SK-N-SH (cell line): ENCODE measurements around the gene HOXD10.

ENCODE experiments used
- CHD2 ChIP-seq: fragments of 150-350 bp; IDR thresholded peaks from 2 replicates; pipeline ENCODE4 v1.6.1; 2018; ENCODE audit warnings: low read length; ENCODE audit not compliant: partially characterized antibody
- YY1 ChIP-seq: IDR thresholded peaks from 2 replicates; pipeline ENCODE4 v1.4.0; 2012; ENCODE audit warnings: low read depth, mild to moderate bottlenecking

DNA sequence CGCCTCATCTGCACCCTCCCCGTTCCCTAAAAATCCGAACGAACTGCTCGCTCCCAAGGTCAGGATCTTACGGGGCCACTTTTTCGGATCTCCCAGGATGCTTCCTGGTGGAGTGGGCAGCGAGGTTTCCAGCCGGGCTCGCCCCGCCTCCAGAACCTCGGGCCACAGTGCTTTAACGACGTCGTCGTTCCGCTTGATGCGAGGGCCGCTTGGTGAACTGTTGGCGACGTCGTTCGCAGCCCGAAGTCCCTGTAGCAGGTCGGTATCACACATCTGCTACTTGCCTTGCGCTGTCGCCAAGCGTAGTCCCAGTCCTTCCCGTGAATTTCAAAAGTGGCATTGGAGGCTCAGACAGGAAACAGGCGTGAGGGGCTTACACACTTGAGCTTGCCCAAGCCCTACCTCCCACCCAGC is 48.2 kb upstream of the HOXD10 start:
- TF ChIP-seq YY1 (no peak), CHD2 (no peak)
